Right lobe of liver (tissue), 6 donors: ENCODE data around the gene MAGIX. TPM values are rescaled to one million over a fixed set of nuclear protein-coding genes. Genes with fewer than 3 reads are reported as not detected.
"Not testable (repeated sequence)": the region's sequence is repeated elsewhere in the genome, so short reads cannot be mapped to it uniquely, and the experiment has no call there.

ENCODE experiments used
- ATAC-seq, 4 donors: fragments of 200-7000 bp; cut with Tn5 transposase; one replicate each; pipeline ENCODE4 v1.9.1; 2020; ENCODE audit warnings: mild to moderate bottlenecking in 4 of 4, moderate library complexity in 4 of 4
- DNase-seq, 3 donors: peaks; one replicate each; pipeline ENCODE4 v3.0.0-alpha.2; 2020
- H3K27ac ChIP-seq, 3 donors: fragments of 200-600 bp; one replicate each; pipeline ENCODE4 v1.8.0; 2022
- H3K27me3 ChIP-seq, 2 donors: fragments of 200-600 bp; one replicate each; pipeline ENCODE4 v1.8.0; 2022
- H3K36me3 ChIP-seq, 4 donors: fragments of 200-600 bp; sonication (generic) in 1 of 4; one replicate each; pipeline versions ENCODE4 v1.5.1 to v1.8.0; 2017 to 2022; ENCODE audit warnings: control low read depth in 1 of 4
- H3K4me1 ChIP-seq, 4 donors: fragments of 200-600 bp; sonication (generic) in 1 of 4; one replicate each; pipeline versions ENCODE4 v1.5.1 to v1.8.0; 2017 to 2022; ENCODE audit warnings: control low read depth in 1 of 4
- H3K4me3 ChIP-seq, 3 donors: fragments of 200-600 bp; one replicate each; pipeline ENCODE4 v1.8.0; 2022
- H3K9me3 ChIP-seq, 4 donors: fragments of 200-600 bp; sonication (generic) in 1 of 4; one replicate each; pipeline versions ENCODE4 v1.5.1 to v1.8.0; 2017 to 2022; ENCODE audit warnings: control low read depth in 1 of 4
- CTCF ChIP-seq, 4 donors: fragments of 200-600 bp in 3 of 4; fragments of 450-650 bp in 1 of 4; IDR thresholded peaks; one replicate each; pipeline versions ENCODE4 v1.5.1 to v1.8.0; 2016 to 2022; ENCODE audit warnings: antibody characterized with exemption in 4 of 4, mild to moderate bottlenecking in 2 of 4
- POLR2A ChIP-seq: fragments of 450-650 bp; IDR thresholded peaks from one replicate; pipeline ENCODE4 v1.6.1; 2017; ENCODE audit warnings: antibody characterized with exemption, mild to moderate bottlenecking
- WGBS: methylation state at CpG from one replicate; pipeline ENCODE4 v1.1.6; 2018; ENCODE audit warnings: low coverage, low lambda C conversion rate; ENCODE audit not compliant: insufficient coverage; ENCODE audit errors: missing lambda C conversion rate; 5-methylcytosine and 5-hydroxymethylcytosine counted together
- intact Hi-C, 2 donors: fragments of 100-400 bp; cut with DNase I; formaldehyde crosslinking; loops; one replicate each; pipeline versions ENCODE4 v1.11.2 to v1.14.1; 2022
- total RNA-seq, 6 experiments: library from RNA; depleted of rRNA in 2 of 6; stranded (reverse); fragments of >200 nt in 2 of 6; fragmentation: NEBNext Ultra II Directional in 3 of 6; extraction: Animal tissue kit (Norgen Biotek cat#: 25700) in 3 of 6; gene quantifications; one replicate each; pipeline versions ENCODE4 v1.1.0 to v1.2.4, GENCODE V29; 2016 to 2023
- donor health status: DM: no; HTN: yes; CAD: no.
- donor health status: DM: no; HTN: no; CAD: no.
- donor health status: DM: no; HTN: no; CAD: no.
- donor health status: DM: no; HTN: yes; CAD: no.
- donor health status: DM: no; HTN: yes; CAD: no.

The MAGIX gene
- total RNA-seq, 6 experiments from 2014 or later, result 8.8 to 24.0 (median 18.4) TPM

- WGBS, result 75% methylated on average over 1 of the region's 1 CpG
- H3K36me3 ChIP-seq, result peaks cover 0 to 18% (median 0%) of the 10 kb centered on the region in 4 donors
Observed at GRCh38 chrX:49120091-49120490, 42.5 kb upstream of the MAGIX start.

GRCh38 chrX:49122499-49122898, 40.1 kb upstream of the MAGIX start:
- no peak overlapping the region for H3K27ac ChIP-seq
- H3K4me3 ChIP-seq, result peak overlapping the region in 2 of 3 donors; percentile 72 to 79
- no peaks in the 10 kb centered on the region for H3K4me1 ChIP-seq
- DNase-seq, result no peak
- ATAC-seq, result no peak
- peaks cover 0 to 12% (median 0%) of the 10 kb centered on the region in 4 donors for H3K36me3 ChIP-seq
- H3K27me3 ChIP-seq, result no peaks in the 10 kb centered on the region
- intact Hi-C loops, result no loop called here
- 68% methylated on average over 5 of the region's 5 CpGs for WGBS
- no peaks in the 10 kb centered on the region for H3K9me3 ChIP-seq
- TF ChIP-seq CTCF (IDR thresholded peaks at IDR 0.05), result no peak

More at GRCh38 chrX:49120091-49120490, 42.5 kb upstream of the MAGIX start:
- ATAC-seq (no peak), DNase-seq (no peak)
- intact Hi-C loops, result no loop called here
- no peaks in the 10 kb centered on the region for H3K4me1 ChIP-seq
- H3K27ac ChIP-seq, result no peak overlapping the region
- H3K4me3 ChIP-seq, result no peak overlapping the region
- no peaks in the 10 kb centered on the region for H3K9me3 ChIP-seq
- no peaks in the 10 kb centered on the region for H3K27me3 ChIP-seq
- TF ChIP-seq CTCF (IDR thresholded peaks at IDR 0.05) (peak in 1 of 4 donors; percentile 10), POLR2A (no peak)

- H3K4me1 ChIP-seq, H3K4me3 ChIP-seq, ATAC-seq, H3K27me3 ChIP-seq, H3K36me3 ChIP-seq, intact Hi-C loops, H3K27ac ChIP-seq, H3K9me3 ChIP-seq: not testable (repeated sequence)
- 62% methylated on average over 13 of the region's 13 CpGs for WGBS
- peak in 1 of 3 donors; percentile 19 for DNase-seq
Observed at GRCh38 chrX:49127742-49128258, 34.8 kb upstream of the MAGIX start.

GRCh38 chrX:49129427-49129826, 33.1 kb upstream of the MAGIX start:
- intact Hi-C loops, result no loop called here
- 33% methylated on average over 4 of the region's 4 CpGs for WGBS
- Histone ChIP-seq H3K4me1 (no peaks in the 10 kb centered on the region), H3K9me3 (no peaks in the 10 kb centered on the region), H3K27ac (no peak overlapping the region), H3K27me3 (no peaks in the 10 kb centered on the region), H3K36me3 (no peaks in the 10 kb centered on the region), H3K4me3 (no peak overlapping the region)
- no peak for ATAC-seq
- peak in 1 of 3 donors; percentile 14 for DNase-seq
- TF ChIP-seq POLR2A, result no peak
- TF ChIP-seq CTCF (IDR thresholded peaks at IDR 0.05), result no peak

GRCh38 chrX:49132275-49132674, 30.3 kb upstream of the MAGIX start:
- peak in 1 of 3 donors; percentile 8 for DNase-seq
- ATAC-seq, H3K4me1 ChIP-seq, H3K4me3 ChIP-seq, H3K9me3 ChIP-seq, H3K27ac ChIP-seq, intact Hi-C loops, H3K36me3 ChIP-seq, H3K27me3 ChIP-seq: not testable (repeated sequence)
- WGBS, result 88% methylated on average over 7 of the region's 7 CpGs

GRCh38 chrX:49133759-49134158, 28.8 kb upstream of the MAGIX start:
- ATAC-seq (no peak), DNase-seq (no peak)
- H3K36me3 ChIP-seq, result no peaks in the 10 kb centered on the region
- no peak overlapping the region for H3K4me3 ChIP-seq
- H3K27me3 ChIP-seq, result no peaks in the 10 kb centered on the region
- TF ChIP-seq CTCF (IDR thresholded peaks at IDR 0.05), result no peak
- TF ChIP-seq POLR2A, result no peak
- no peaks in the 10 kb centered on the region for H3K4me1 ChIP-seq
- 67% methylated on average over 1 of the region's 1 CpG for WGBS
- intact Hi-C loops, result no loop called here
- no peak overlapping the region for H3K27ac ChIP-seq
- no peaks in the 10 kb centered on the region for H3K9me3 ChIP-seq
